OCI-LY1 (cell line): ENCODE results near the gene FUT4.

Experiments
- EZH2 ChIP-seq: fragments of 200-600 bp; sonication (generic), shearing (Covaris generic); IDR thresholded peaks from 2 replicates; pipeline ENCODE4 v1.8.0; 2017; ENCODE audit warnings: borderline replicate concordance, mixed run types, mild to moderate bottlenecking, antibody characterized with exemption, low read length, moderate library complexity, mixed read lengths
- TF ChIP-seq, protein P1 (sequence below): fragments of 200-600 bp; sonication (generic), shearing (Covaris generic); IDR thresholded peaks from 2 replicates; pipeline ENCODE4 v1.5.1; 2017; ENCODE audit warnings: mild to moderate bottlenecking, antibody characterized with exemption, low read length, moderate library complexity, mixed read lengths

DNA sequence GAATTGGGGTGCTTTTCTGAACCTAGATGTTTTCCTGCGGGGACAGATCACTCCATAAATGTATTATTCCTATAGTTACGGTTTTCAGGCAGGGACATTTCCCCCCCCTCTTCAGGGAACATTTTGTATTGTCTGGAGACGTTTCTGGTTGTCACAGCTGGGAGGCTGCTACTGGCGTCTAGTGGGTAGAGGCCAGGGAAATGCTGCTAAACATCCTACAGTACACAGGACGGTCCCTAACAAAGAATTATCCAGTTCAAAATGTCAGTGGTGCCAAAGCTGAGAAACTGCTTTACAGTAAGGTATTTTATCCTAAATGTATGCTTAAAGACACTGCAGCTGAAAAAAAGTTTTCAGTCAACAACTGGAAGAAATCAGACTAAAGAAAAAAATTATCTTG is 42.8 kb downstream of the FUT4 start:
- TF ChIP-seq, protein P1, sequence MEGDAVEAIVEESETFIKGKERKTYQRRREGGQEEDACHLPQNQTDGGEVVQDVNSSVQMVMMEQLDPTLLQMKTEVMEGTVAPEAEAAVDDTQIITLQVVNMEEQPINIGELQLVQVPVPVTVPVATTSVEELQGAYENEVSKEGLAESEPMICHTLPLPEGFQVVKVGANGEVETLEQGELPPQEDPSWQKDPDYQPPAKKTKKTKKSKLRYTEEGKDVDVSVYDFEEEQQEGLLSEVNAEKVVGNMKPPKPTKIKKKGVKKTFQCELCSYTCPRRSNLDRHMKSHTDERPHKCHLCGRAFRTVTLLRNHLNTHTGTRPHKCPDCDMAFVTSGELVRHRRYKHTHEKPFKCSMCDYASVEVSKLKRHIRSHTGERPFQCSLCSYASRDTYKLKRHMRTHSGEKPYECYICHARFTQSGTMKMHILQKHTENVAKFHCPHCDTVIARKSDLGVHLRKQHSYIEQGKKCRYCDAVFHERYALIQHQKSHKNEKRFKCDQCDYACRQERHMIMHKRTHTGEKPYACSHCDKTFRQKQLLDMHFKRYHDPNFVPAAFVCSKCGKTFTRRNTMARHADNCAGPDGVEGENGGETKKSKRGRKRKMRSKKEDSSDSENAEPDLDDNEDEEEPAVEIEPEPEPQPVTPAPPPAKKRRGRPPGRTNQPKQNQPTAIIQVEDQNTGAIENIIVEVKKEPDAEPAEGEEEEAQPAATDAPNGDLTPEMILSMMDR: no peak
- no peak for TF ChIP-seq EZH2
